HepG2 (cell line): ENCODE results near the gene GALNT12. TPM values are rescaled to one million over a fixed set of nuclear protein-coding genes. Genes with fewer than 3 reads are reported as not detected.

Experiments
- ATAC-seq: fragments of 200-7000 bp; cut with Tn5 transposase; 3 replicates; pipeline ENCODE4 v1.9.1; 2020; ENCODE audit warnings: mild to moderate bottlenecking, moderate library complexity
- BruUV-seq: library from RNA; stranded (reverse); fragments of 400-500 nt; replicated peaks from 2 replicates; lab custom pipeline; 2021; lab: Mats Ljungman, UMichigan
- CTCF ChIA-PET: fragments of 300-600 bp; formaldehyde crosslinking; extraction: SDS; loops from one replicate; lab custom pipeline; 2021; ENCODE audit warnings: low total read pairs, inconsistent platforms, low intra/inter-chr PET ratio; lab: Yijun Ruan, JAX
- POLR2A ChIA-PET: fragments of 350-600 bp; sonication (Branson Sonifier 250); formaldehyde crosslinking; loops from one replicate; lab custom pipeline; 2020; ENCODE audit warnings: antibody characterized with exemption, inconsistent platforms; lab: Yijun Ruan, JAX
- DNase-seq: peaks from one replicate; pipeline ENCODE4 v3.0.0-alpha.2; 2015; ENCODE audit warnings: low spot score
- FAIRE-seq: peaks from 3 replicates; lab custom pipeline; 2011; peaks lifted over from hg19 to GRCh38; lab: Jason Lieb, UNC
- H2AFZ ChIP-seq: one replicate; pipeline ENCODE4 v1.6.1; 2011; ENCODE audit warnings: low read length, inconsistent platforms
- H3K27ac ChIP-seq: fragments of 300-600 bp; 3 replicates; pipeline ENCODE4 v1.8.0; 2011; ENCODE audit warnings: mixed run types, mild to moderate bottlenecking, mixed read lengths, low read length, inconsistent platforms; ENCODE audit not compliant: insufficient read depth; ENCODE audit errors: extremely low read length
- H3K27me3 ChIP-seq, 2 experiments: fragments of 200-600 bp in 1 of 2; 2 replicates in 1 of 2; 3 replicates in 1 of 2; pipeline versions ENCODE4 v1.6.0 to v1.8.0; 2011; ENCODE audit warnings: low read length in 2 of 2, mild to moderate bottlenecking in 2 of 2, moderate library complexity in 2 of 2, inconsistent platforms in 1 of 2; ENCODE audit not compliant: insufficient read depth in 2 of 2, control insufficient read depth in 1 of 2
- H3K36me3 ChIP-seq, 2 experiments: fragments of 200-600 bp in 1 of 2; replicated peaks in 1 of 2; 2 replicates in 1 of 2; 3 replicates in 1 of 2; pipeline versions ENCODE4 v1.5.1 to v1.8.0; 2011; ENCODE audit warnings: low read length in 2 of 2, inconsistent platforms in 1 of 2; ENCODE audit not compliant: insufficient read depth in 2 of 2, control insufficient read depth in 1 of 2
- H3K4me1 ChIP-seq: 2 replicates; pipeline ENCODE4 v1.5.1; 2012; ENCODE audit warnings: low read length, inconsistent platforms; ENCODE audit not compliant: insufficient read depth
- H3K4me2 ChIP-seq: 2 replicates; pipeline ENCODE4 v1.6.0; 2011; ENCODE audit warnings: low read depth, low read length, inconsistent platforms
- H3K4me3 ChIP-seq, 3 experiments: fragments of 200-600 bp in 1 of 3; sonication (generic), shearing (Covaris generic) in 1 of 3; replicated peaks in 1 of 3; 2 replicates each; pipeline ENCODE4 v1.5.1; 2011 to 2016; ENCODE audit warnings: low read length in 3 of 3, inconsistent platforms in 2 of 3, low read depth in 2 of 3, mild to moderate bottlenecking in 2 of 3, control low read depth in 1 of 3, mixed read lengths in 1 of 3; ENCODE audit not compliant: insufficient read depth in 1 of 3
- H3K79me2 ChIP-seq: one replicate; pipeline ENCODE4 v1.6.1; 2011; ENCODE audit warnings: low read length, inconsistent platforms; ENCODE audit not compliant: insufficient read depth
- H3K9ac ChIP-seq: 2 replicates; pipeline ENCODE4 v1.6.0; 2011; ENCODE audit warnings: mild to moderate bottlenecking, low read depth, low read length, inconsistent platforms; ENCODE audit not compliant: insufficient read depth
- H3K9me3 ChIP-seq: 2 replicates; pipeline ENCODE4 v1.5.1; 2012; ENCODE audit warnings: mild to moderate bottlenecking, low read length
- H4K20me1 ChIP-seq: 2 replicates; pipeline ENCODE4 v1.6.0; 2011; ENCODE audit warnings: inconsistent platforms, mild to moderate bottlenecking, low read length, moderate library complexity; ENCODE audit not compliant: insufficient read depth
- FOXK2 ChIP-seq: fragments of 450-650 bp; IDR thresholded peaks from 2 replicates; pipeline ENCODE4 v1.6.1; 2016
- IRF9 ChIP-seq: sonication (generic); formaldehyde crosslinking; IDR thresholded peaks from 2 replicates; pipeline ENCODE4 v1.8.0; 2022; ENCODE audit warnings: missing genetic modification reagents, mild to moderate bottlenecking, borderline replicate concordance
- RARG ChIP-seq: sonication (generic); formaldehyde crosslinking; IDR thresholded peaks from 2 replicates; pipeline ENCODE4 v1.4.0; 2020; ENCODE audit warnings: low read depth, mild to moderate bottlenecking, missing genetic modification reagents
- RNF219 ChIP-seq: sonication (generic); formaldehyde crosslinking; IDR thresholded peaks from 2 replicates; pipeline ENCODE4 v1.5.0; 2020; ENCODE audit warnings: mild to moderate bottlenecking, missing genetic modification reagents
- WIZ ChIP-seq: sonication (generic); formaldehyde crosslinking; IDR thresholded peaks from 2 replicates; pipeline ENCODE4 v1.5.1; 2020; ENCODE audit warnings: mild to moderate bottlenecking, missing genetic modification reagents
- ZBTB43 ChIP-seq: sonication (generic); formaldehyde crosslinking; conservative IDR thresholded peaks from 2 replicates; pipeline ENCODE4 v1.4.0; 2020; ENCODE audit warnings: missing genetic modification reagents
- WGBS: methylation state at CpG from one replicate; pipeline ENCODE4 v1.1.6; 2017; ENCODE audit warnings: low lambda C conversion rate; 5-methylcytosine and 5-hydroxymethylcytosine counted together
- in situ Hi-C: cut with HindIII; loops from 2 replicates; pipeline ENCODE4 v1.10.0; 2017; ENCODE audit warnings: low pct_unique_long_range_greater_than_20kb; ENCODE audit not compliant: extremely low pct_ligation_motif_present
- intact Hi-C: fragments of 100-400 bp; cut with micrococcal nuclease; formaldehyde crosslinking; loops from one replicate; pipeline ENCODE4 v1.10.0; 2022; ENCODE audit not compliant: unreplicated experiment
- polyA plus RNA-seq, 8 experiments: library from polyadenylated mRNA; depleted of rRNA in 3 of 8; stranded (reverse) in 7 of 8; unstranded in 1 of 8; fragments of >200 nt; fragmentation: Illumina TruSeq in 4 of 8; extraction: Trizol in 4 of 8; gene quantifications; 2 replicates each; pipeline versions ENCODE4 v1.2.1 to v1.2.3, GENCODE V29; 2011 to 2016; ENCODE audit warnings: low read depth in 4 of 8, missing spikeins in 1 of 8, mixed read lengths in 1 of 8; ENCODE audit not compliant: insufficient read depth in 1 of 8
- total RNA-seq, 5 experiments: library from RNA; depleted of rRNA; stranded (reverse); fragments of >200 nt; fragmentation: Illumina TruSeq; extraction: Trizol; gene quantifications; 2 replicates each; pipeline ENCODE4 v1.2.3, GENCODE V29; 2016; ENCODE audit warnings: low read depth in 1 of 5

GALNT12 gene
- total and polyA plus RNA-seq, 2 of the 13 experiments (the other 11 are each of a cell fraction or from before 2014, with no cell fraction given): 0.07 TPM; not detected in 1

- CTCF ChIA-PET: no interaction called here
- no peak overlapping the region for H2AFZ ChIP-seq
- H3K27me3 ChIP-seq: peaks cover 0 to 1% of the 10 kb centered on the region in 2 experiments; a peak in 1 of 5 replicates
- no peak overlapping the region for H3K27ac ChIP-seq
- H3K36me3 ChIP-seq: no peaks in the 10 kb centered on the region
- ATAC-seq (no peak), FAIRE-seq (no peak), DNase-seq (no peak)
- intact Hi-C loops (no loop called here), in situ Hi-C loops (no loop called here)
- no peak overlapping the region for H3K9ac ChIP-seq
- BruUV-seq: no TSS peak
- peaks cover 11% of the 10 kb centered on the region for H3K4me1 ChIP-seq
- H3K4me3 ChIP-seq: no peak overlapping the region
- WGBS: 50% methylated on average over 6 of the region's 6 CpGs
- no peak overlapping the region for H3K4me2 ChIP-seq
- TF ChIP-seq RARG: no peak
- no peak for TF ChIP-seq ZBTB43 (CRISPR knock-in tag)
- TF ChIP-seq RNF219: no peak
- no peak for TF ChIP-seq IRF9 (CRISPR knock-in tag)
- no peak for TF ChIP-seq FOXK2
- no peak for TF ChIP-seq WIZ
- H3K9me3 ChIP-seq: no peaks in the 10 kb centered on the region
- no peaks in the 10 kb centered on the region for H4K20me1 ChIP-seq
- H3K79me2 ChIP-seq: no peaks in the 10 kb centered on the region
- POLR2A ChIA-PET: no interaction called here
These were observed 44.4 kb downstream of the GALNT12 start for GRCh38 chr9:98851730-98852459.
